Measurements from ENCODE around the gene CAMK2N1.

CAMK2N1 gene

DNA sequence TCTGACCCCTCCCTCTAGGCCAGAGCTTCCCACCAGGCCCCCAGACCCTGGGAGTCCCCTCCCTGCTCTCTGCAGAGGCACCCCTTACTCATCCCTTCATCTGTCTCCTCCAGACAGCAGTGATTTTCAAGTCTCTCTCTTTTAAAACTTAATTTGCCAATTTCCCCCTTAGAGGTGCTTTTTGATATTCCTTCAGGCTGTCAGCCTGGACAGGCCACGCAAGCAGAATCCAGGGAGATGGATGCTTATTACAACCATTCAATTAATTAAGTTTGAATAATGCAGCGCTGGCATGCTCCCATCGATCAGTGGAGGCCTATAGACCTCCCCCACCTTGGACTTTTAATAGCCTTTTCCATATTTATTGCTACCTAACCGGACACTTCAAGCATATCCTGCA, 6.2 kb downstream of the CAMK2N1 start:
- DNase-seq (ENCODE audit: low read depth, low spot score), result no peak

DNA sequence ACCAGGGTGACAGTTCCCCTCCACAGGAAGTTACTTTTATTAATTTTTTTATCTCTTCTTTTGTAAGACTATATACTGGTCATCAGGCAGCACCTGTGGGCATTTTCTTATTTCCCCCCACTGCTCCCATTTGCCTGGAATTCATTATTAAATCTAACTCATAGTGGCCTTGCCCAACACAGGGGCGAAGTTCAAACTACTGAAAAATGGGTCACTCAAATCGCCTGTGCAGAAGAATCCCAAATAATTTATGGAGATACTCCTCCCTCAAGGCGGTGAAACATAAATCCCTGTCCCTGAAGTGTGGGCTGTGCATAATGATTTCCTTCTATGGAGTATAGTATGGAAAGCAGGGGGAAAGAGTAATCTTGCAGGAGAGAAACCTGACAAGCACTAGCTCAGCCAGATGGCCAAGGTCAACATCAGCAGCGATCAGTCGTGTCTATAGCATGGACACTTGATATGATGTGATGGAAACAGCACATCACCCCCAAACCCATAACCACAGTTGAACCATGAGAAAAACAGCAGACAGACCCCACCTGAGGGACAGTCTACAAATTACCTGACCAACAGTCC, 7.9 kb downstream of the CAMK2N1 start:
- DNase-seq (ENCODE audit: low read depth, low spot score), result no peak

DNA sequence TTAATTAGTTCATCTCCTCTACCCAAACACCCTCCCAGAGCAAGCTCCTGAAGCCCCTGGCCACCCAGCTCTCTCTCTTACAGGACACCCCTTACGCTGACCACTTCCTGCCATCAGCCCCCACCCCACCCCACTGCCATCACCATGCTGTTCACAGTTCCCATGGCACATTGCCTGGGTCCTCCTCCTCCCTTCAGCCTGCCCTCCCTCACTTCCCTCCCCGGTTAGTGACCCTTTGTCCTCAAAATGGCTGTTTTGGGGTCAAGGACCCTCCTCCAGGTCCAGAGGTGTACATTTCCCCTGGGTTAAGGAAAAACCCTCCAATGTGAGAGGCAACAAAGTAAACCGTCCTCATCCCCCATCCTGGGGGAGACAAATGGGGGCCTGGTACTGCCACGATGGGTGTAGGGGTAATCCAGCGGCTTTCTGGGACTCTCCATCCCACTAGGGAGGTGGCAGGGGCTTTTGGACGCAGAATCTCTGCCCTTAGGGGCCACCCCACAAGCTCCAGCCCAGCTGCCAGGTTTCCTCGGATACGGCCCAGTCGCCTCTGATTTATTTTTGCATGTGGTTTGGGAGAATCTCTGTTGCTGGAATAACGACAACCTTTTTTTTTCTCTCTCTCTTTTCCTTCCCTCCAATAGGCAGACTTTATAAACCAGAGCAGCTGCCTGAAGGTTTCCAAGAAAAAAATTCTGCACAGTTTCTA, 8.5 kb downstream of the CAMK2N1 start:
- peak; percentile 31 for DNase-seq (ENCODE audit: low read depth, low spot score)

DNA sequence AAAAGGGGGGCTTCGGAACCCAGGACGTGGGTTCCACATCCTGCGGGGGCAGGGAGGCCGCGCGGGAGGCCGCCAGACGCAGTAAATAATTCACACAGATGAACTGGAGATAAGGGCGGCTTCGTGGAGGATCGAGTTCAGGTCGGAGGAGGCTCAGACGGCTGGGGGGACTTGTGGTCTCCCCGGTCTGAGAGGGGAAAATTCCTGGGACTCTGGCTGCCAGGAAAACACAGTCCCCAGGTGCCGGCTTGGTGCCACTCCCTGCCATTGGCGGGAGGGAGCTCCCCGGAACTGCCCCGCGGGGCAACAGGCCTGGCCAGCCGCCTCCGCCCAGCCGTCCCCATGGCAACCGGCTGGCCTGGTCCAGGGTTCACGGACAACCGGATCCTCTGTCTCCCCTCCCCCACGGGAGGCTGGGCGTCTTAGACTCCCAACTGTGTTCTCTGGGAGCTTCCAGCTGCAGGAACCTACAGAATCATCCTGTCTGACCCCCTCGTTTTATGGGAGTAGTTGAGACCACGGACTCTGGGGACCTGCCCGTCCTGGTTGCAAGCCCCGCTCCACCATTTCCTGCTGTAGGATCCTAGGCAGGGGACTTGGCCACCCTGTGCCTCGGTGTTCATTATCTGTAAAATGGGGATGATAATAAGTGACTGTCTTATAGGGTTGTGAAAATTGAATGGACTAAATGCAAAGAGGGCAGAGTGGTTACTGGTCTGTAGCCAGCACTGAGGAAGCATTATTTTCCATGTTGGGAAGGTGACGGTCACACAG, 9.6 kb downstream of the CAMK2N1 start:
- peak; percentile 42 for DNase-seq (ENCODE audit: low read depth, low spot score)

DNA sequence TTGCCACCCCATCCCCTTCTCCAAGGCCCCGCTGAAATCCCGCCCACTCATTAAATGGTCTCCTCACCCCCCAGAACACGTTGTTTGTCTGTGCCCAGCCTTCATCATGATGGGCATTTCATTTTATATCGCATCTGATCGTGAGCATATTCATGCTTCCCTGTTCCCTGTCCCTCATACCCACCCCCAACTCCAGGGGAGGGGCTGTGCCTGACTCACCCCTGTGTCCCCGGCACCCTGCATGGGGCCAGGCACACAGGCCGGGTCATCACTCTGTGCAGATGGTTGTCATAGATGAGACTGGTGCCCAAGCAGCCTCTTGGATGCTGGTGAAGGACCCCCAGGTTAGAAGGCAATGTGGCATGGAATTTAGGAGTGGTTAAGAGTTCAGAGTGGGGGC, 11.0 kb downstream of the CAMK2N1 start:
- DNase-seq (ENCODE audit: low read depth, low spot score), result no peak

DNA sequence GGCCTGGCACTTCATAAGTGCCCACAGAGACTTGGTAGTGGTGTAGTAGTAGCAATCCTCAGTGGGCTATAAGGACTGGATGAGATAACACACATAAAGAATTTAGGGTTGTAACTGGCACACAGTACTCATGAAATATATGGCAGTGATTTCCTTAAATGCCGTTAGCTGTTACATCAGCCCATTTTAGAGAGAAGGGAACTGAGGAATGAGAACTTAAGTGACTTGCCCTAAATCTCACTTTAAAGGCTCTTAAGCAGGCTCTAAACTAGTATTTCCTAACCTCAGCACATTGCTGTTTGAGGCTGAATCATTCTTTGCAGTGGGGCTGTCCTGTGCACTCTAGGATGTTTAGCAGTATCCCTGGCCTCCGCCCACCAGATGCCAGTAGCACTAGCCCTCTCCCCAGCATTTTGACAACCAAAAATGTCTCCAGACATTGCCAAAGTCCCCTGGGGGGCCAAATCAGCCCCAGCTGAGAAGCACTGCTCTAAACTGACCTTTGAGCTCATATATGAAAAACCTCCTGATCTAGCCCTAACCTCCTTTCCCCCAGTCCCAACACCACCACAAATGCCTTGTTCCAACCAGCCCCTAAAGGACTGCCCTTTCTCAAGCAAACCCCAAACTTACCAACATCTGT, 11.6 kb downstream of the CAMK2N1 start:
- no peak for DNase-seq (ENCODE audit: low read depth, low spot score)

DNA sequence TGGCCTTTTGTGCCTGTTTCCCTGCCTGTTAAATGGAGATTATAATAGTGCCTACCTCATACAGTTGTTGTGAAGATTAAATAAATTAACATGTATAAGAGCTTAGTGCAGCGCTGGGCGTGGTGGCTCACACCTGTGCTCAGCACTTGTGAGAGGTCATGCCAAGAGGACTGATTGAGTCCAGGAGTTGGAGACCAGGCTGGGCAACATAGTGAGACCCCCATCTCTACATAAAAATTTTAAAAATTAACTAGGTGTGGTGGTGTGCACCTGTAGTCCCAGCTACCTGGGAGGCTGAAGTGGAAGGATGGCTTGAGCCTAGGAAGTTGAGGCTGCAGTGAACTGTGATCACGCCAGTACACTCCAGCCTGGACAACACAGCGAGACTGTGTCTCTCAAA, 12.1 kb downstream of the CAMK2N1 start:
- no peak for DNase-seq (ENCODE audit: low read depth, low spot score)

DNA sequence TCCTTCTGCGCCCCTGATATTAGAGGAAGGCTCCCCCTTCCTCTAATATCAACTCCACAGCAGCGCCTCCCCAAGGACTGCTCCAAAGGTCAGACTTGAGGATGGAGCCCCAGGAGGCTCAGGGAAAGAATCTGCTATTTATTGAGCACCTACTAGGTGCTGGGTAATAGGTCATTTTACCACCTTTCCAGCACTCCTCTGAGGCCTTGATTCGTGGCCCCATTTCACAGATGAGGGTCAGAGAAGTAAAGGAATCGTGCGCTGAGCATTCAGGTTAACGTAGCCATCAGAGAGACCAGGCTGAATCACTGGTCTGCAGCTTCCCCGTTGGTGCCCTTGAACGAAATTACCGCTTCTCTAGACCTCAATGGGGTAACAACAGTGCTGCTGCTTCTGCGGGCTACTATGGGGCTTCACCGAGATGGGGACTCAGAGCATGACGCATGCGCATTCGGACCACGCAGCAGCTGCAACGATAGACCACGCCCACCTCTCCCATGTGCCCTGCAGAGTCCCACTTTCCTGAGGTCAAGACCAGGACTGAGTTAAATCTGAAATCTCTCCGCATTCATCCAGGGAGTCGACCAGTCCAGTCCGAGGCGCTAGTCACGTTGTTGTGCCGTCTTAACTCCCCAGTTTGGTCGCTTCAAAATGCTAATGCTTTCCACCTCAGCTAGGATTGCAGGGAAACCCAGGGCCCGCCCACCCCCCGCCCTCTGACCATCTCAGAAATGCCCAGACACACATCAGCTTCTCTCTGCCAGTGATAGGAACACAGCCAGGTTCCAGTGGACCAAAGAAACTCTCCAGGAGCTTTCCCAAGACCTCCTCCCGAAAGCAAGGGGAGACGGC, 12.9 kb downstream of the CAMK2N1 start:
- peak; percentile 75 for DNase-seq (ENCODE audit: low read depth, low spot score)

DNA sequence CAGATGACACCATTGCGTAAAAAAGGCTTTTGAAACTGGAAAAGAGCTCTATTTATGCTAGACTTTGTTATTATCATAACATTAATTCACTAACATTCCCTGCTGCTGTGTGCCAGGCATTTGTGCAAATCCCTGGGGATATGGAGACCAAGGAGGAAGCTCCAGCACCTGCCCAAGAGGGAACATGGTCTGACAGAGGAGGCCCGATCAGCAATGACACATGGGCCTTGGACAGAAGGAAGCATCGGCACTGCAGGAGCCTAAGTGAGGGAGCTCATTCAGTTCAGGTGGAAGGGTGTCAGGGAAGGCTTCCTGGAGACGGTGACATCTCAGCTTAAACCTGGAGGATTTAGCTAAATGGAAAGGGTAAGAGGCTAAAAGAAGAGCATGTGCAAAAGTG, 13.9 kb downstream of the CAMK2N1 start:
- no peak for DNase-seq (ENCODE audit: low read depth, low spot score)

DNA sequence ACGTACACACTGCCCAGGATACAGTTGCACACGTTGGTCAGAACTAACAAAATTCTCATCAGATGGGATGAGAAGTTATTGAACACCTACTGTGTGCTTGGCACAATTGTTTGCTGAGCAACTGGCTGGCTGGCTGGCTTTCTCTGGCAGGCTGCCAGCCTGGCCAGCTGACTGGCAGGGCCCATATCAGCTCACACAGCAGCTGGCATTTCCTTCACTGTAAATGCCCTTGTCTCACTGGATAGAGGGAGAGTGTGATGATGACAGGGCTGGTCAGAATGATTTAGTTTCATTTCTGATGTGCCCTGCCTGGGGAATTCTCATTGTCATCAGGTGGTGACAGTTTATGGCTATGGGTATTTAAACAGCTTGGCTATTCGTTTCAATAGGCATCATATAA, 15.8 kb downstream of the CAMK2N1 start:
- DNase-seq (ENCODE audit: low read depth, low spot score), result no peak

DNA sequence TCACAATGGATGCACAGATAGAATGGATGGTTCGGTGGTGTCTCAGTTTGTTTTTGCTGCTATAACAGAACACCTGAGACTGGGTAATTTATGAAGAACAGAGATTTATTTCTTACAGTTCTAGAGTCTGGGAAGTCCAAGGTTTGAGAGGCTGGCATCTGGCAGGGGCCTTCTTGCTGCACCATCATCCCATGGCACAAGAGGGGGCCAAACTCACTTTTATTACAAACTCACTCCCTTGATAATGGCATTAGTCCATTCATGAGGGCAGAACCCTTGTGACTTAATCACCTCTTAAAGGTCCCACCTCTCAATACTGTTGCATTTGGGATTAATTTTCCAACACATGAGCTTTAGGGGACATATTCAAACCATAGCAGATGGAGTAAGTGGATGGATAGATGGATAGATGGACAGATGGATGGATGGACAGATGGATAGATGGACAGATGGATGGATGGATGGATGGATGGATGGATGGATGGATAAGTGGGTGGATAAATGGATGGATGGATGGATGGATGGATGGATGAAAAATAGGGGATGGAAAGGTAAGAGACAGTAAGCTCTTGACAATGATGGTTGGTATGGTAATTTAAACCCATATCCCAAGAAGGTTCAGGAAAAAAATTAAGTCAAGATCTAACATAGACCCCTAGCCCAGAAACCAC, 16.5 kb downstream of the CAMK2N1 start:
- no peak for DNase-seq (ENCODE audit: low read depth, low spot score)

DNA sequence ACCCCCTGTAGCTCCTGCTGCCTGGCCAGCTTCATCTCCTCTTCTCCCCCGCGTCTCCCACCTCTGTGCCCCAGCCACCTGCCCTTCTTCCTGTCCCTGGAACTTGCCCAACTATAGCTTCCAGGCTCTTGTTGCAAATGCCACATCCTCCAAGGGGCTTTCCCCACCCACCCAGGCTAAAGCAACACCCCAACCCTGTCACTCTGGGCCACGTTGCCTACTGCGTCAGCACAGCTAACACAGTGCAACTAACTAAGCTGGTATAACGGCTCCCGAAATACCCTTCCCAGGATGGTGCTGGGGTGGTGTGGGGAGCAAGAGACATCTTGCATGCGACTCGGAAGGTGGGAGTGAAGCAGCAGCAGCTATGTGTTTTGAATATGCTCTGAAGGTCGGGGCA, 19.7 kb downstream of the CAMK2N1 start:
- DNase-seq (ENCODE audit: low read depth, low spot score), result no peak

DNA sequence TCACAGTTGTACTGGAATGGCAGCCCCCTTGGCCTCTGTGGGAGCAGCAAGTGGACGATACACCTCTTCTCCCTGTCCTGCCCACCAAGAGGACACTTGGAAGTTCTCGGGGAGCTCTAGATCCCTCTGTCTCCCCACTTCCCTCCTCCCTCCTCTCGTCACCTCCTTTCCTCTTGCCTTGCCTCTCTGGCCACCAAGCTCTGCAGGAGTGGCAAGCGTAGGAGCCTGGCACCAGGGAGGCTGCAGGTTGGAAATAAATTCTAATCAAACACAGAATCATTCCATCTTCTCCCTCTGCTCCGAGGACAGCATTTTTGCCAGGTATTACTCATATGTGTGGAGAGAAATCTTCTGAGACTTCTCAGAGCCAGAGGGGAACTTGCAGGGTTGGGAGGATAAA, 20.8 kb downstream of the CAMK2N1 start:
- DNase-seq (ENCODE audit: low read depth, low spot score), result no peak

DNA sequence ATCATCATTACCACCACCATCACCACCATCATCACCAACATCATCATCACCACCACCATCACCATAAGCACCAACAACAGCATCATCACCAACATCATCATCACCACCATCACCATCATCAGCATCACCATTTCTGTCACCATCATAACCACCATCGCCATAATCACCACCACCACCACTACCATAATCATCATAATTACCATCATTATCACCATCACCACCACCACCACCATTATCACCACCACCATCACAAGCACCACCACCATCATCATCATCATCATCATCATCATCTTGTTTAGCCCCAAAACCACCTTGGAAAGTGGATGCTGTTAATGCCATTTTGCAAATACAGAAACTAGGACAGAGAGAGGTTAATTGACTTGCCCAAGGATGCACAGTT, 22.5 kb downstream of the CAMK2N1 start:
- no peak for DNase-seq (ENCODE audit: low read depth, low spot score)

DNA sequence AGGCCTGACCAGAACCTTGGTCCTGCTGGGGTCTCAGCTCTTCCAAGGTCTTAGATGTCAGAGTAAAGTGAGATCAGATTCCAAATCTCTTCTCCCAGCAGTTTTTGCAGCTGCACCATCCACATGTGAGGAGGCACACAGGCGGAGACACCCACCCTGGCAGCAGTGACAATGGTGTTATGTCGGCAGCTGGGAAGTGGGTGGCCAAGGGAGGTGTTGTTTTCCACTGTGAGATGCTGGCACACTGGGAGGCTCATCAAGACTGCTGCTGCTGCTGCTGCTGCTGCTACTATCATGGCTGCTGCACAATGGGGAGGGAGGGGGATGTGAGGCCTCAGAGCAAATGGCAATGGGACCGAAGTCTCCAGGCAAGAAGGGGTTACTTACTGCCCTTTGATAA, 23.6 kb downstream of the CAMK2N1 start:
- DNase-seq (ENCODE audit: low read depth, low spot score), result no peak

DNA sequence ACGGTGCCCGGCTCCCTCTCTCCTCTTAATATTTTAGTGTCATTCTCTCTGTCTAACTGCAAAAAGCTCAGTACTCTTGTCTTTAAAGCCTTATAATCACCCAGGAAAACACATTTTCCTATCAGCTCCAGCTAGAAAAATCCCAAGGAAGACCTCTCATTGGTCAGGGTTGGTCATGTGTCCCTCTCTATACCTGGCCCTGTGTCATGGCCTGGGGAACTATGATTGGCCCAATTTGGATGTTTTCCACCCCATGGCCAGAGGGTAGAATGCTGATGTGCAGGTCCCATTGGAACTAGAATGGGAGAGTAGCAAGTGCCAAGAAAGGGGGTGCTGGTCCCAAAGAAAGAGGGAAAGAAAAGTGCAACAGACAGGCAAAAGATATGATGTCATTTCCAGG, 27.3 kb downstream of the CAMK2N1 start:
- no peak for DNase-seq (ENCODE audit: low read depth, low spot score)

DNA sequence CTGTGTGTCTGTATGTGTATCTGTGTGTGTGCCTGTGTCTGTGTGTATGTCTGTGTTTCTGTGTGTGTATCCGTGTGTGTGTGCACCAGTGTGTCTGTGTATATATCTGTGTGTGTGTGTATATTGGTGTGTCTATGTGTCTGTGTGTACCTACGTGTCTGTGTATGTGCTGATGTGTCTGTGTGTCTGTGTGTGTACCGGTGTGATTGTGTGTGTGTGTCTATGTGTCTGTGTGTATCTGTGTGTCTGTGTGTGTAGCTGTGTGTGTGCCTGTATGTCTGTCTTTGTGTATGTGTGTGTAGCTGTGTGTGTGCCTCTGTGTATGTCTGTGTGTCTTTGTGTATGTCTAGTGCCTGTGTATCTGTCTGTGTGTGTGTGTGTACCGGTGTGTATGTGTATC, 32.0 kb downstream of the CAMK2N1 start:
- DNase-seq (ENCODE audit: low read depth, low spot score), result no peak

DNA sequence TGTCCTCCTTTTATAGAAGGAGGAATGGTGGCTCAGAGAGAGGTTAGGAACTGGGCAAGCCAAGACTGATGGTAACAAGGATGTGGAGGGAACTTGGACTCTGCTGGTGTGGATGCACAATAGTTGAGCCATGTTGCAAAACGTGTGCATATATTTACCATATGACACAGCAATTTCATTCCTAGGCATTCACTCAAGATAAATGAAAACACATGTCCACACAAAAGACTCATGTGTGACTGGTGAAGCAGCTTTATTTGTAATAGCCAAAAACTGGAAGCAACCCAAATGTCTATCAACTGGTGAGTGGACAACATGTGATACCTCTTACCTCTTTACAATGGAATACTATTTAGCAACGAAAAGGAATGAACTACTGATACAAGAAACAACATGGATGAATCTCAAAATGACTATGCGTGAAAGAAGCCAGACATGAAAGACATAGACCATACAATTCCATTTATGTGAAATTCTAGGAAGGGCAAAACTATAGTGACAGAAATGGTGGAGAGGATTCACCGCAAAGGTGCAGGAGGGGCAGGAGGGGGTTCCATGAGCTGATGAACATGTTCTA, 36.2 kb downstream of the CAMK2N1 start:
- DNase-seq (ENCODE audit: low read depth, low spot score), result no peak

DNA sequence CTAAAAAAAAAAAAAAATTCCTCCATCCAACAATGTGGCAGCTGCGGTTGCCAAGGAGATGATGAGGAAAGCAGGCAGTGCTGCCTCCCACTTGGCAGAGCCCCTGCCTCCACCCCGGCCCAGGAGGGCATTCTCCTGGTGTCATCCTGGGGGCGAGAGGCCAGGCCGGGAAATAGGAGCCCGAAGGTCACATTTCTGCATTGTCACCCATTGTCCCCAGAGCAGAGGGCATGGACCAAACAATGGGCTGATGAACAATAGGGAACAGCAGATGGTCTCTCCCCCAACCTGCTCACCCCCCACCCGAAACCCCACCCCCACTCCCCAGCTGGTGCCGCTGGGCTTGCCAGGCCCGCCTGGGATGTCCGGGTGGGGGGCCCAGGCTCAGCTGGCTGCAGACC, 37.3 kb downstream of the CAMK2N1 start:
- no peak for DNase-seq (ENCODE audit: low read depth, low spot score)

DNA sequence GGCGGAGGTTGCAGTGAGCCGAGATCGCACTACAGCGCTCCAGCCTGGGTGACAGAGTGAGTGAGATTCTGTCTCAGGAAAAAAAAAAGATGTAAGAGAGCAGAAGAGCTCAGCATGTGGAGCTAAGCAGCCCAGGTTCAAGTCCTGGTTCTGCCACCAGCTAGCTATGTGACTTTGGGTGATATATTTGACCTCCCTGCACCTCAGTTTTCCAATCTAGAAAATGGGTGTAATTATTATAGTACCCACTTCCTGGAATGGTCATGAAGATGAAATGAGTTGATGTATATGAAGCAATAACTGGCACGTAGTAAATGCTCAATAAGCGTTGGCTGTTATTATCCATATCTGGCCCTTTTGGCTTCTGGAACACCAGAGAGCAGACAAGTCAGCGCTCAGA, 38.2 kb downstream of the CAMK2N1 start:
- DNase-seq (ENCODE audit: low read depth, low spot score), result no peak

DNA sequence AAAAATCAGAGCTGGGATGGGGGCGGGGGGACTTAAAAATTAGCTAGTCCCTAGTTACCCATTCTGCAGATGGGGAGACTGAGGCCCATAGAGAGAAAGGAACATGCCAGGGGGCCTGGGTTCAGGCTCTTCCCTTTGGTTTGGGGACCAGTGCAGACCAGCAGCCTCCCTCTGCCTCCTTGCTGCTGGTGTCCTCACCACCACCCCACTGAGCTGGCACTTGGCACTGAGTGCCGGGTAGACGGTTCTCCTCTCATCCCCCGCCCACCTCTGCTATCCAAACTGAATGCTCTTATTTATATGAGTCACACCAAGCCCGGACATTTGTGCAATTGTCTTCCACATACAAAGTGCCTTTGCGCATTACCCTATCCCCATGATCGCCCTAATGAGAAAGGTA, 39.2 kb downstream of the CAMK2N1 start:
- peak; percentile 13 for DNase-seq (ENCODE audit: low read depth, low spot score)

All from astrocyte of the hippocampus (primary cell).